ENCODE results near the gene C5.

C5 gene

DNA sequence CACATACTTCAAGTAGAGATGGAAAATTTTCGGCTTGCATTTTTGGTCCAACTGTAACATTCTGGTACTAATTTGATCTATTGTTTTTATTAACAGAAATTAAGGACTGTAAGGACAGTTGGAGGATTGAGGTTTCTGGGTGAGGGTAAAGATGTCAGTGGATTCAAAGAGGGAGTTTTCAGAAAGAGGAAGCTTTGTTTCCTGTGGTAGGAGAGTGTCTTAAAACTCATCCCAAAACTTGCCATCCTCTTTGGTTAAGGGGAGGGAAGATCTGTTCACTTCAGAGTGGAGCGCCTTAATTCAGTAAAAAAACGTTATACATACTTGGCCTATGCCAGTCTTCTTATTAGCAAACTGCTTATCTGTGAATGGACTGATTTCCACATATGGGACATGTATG, 38.5 kb upstream of the C5 start:
- H3K4me3 ChIP-seq (ENCODE audit: low read length, poor library complexity, severe bottlenecking) = no peak overlapping the region
- H3K9me3 ChIP-seq (ENCODE audit: insufficient read depth, low read depth, low read length) = no peaks in the 10 kb centered on the region
- no peak overlapping the region for H2AFZ ChIP-seq (ENCODE audit: low read length)
- no peaks in the 10 kb centered on the region for H3F3A ChIP-seq (ENCODE audit: low read depth)
- H3K36me3 ChIP-seq (ENCODE audit: insufficient read depth, low read length) = peaks cover 60% of the 10 kb centered on the region
- TF ChIP-seq, protein P1, sequence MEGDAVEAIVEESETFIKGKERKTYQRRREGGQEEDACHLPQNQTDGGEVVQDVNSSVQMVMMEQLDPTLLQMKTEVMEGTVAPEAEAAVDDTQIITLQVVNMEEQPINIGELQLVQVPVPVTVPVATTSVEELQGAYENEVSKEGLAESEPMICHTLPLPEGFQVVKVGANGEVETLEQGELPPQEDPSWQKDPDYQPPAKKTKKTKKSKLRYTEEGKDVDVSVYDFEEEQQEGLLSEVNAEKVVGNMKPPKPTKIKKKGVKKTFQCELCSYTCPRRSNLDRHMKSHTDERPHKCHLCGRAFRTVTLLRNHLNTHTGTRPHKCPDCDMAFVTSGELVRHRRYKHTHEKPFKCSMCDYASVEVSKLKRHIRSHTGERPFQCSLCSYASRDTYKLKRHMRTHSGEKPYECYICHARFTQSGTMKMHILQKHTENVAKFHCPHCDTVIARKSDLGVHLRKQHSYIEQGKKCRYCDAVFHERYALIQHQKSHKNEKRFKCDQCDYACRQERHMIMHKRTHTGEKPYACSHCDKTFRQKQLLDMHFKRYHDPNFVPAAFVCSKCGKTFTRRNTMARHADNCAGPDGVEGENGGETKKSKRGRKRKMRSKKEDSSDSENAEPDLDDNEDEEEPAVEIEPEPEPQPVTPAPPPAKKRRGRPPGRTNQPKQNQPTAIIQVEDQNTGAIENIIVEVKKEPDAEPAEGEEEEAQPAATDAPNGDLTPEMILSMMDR (conservative IDR thresholded peaks at IDR 0.05; ENCODE audit: low read length) = no peak
- no peak for TF ChIP-seq EZH2phosphoT487 (IDR thresholded peaks at IDR 0.05; ENCODE audit: borderline replicate concordance)
- H3K9me2 ChIP-seq (replicated peaks; ENCODE audit: low read depth, low read length) = no peaks in the 10 kb centered on the region
- H3K9ac ChIP-seq (ENCODE audit: low read depth, low read length, poor library complexity, severe bottlenecking) = no peak overlapping the region
- peaks cover 21% of the 10 kb centered on the region for H3K4me1 ChIP-seq (ENCODE audit: insufficient read depth, low read length, poor library complexity, severe bottlenecking)
- H3K27me3 ChIP-seq (ENCODE audit: insufficient read depth, low read length, poor library complexity, severe bottlenecking) = no peaks in the 10 kb centered on the region
- peaks cover 13% of the 10 kb centered on the region for H4K20me1 ChIP-seq (ENCODE audit: insufficient read depth, low read length, poor library complexity, severe bottlenecking)
- peaks cover 44% of the 10 kb centered on the region for H3K79me2 ChIP-seq (ENCODE audit: insufficient read depth, low read length)
- H3K4me2 ChIP-seq (ENCODE audit: low read depth, low read length, poor library complexity, severe bottlenecking) = no peak overlapping the region

DNA sequence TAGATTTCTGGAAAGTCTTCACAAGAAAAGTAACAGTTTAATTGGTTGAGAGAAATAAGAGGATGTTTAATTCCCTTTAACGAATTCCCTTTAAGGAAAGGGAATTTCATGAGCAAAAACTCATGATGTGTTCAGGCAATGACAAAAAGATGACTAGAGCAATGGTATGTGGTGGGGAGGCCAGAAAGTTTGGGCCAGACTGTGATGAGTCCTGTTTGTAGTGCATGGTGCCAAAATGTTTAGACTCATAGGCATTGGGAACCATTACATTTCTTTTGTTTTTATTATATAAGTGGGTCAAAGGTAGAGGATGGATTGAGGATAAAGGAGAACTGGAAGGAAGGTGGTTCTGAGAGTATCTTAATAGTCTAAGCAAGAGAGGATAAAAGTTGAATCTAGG, 35.6 kb upstream of the C5 start:
- Histone ChIP-seq H3K4me1 (ENCODE audit: insufficient read depth, low read length, poor library complexity, severe bottlenecking) (peaks cover 32% of the 10 kb centered on the region), H3K9ac (ENCODE audit: low read depth, low read length, poor library complexity, severe bottlenecking) (no peak overlapping the region), H3K9me3 (ENCODE audit: insufficient read depth, low read depth, low read length) (no peaks in the 10 kb centered on the region), H3K4me2 (ENCODE audit: low read depth, low read length, poor library complexity, severe bottlenecking) (no peak overlapping the region), H3K79me2 (ENCODE audit: insufficient read depth, low read length) (peaks cover 65% of the 10 kb centered on the region), H3F3A (ENCODE audit: low read depth) (no peaks in the 10 kb centered on the region), H3K9me2 (replicated peaks; ENCODE audit: low read depth, low read length) (no peaks in the 10 kb centered on the region), H2AFZ (ENCODE audit: low read length) (no peak overlapping the region), H3K4me3 (ENCODE audit: low read length, poor library complexity, severe bottlenecking) (no peak overlapping the region), H3K27me3 (ENCODE audit: insufficient read depth, low read length, poor library complexity, severe bottlenecking) (no peaks in the 10 kb centered on the region), H3K36me3 (ENCODE audit: insufficient read depth, low read length) (peaks cover 61% of the 10 kb centered on the region), H4K20me1 (ENCODE audit: insufficient read depth, low read length, poor library complexity, severe bottlenecking) (peaks cover 17% of the 10 kb centered on the region)
- TF ChIP-seq, protein P1 (conservative IDR thresholded peaks at IDR 0.05; ENCODE audit: low read length) = no peak

DNA sequence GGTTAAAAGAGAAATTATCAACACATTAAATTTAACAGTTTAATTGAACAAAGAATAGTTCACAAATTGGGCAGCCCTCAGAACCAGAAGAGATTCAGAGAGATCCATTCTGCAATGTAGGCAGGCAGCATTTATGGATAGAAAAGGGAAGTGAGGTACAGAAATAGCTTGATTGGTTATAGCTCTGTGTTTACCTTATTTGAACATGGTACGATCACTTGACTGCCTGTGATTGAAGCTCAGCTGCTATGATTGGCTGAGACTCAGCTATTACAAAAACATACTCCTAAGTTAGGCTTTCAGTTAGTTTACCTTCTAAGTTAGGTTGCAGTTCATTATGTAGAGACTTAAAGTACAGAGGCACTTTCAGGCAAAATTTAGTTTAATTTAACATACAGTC, 32.0 kb upstream of the C5 start:
- TF ChIP-seq EZH2phosphoT487 (IDR thresholded peaks at IDR 0.05; ENCODE audit: borderline replicate concordance) = no peak
- TF ChIP-seq, protein P1 (conservative IDR thresholded peaks at IDR 0.05; ENCODE audit: low read length) = no peak
- Histone ChIP-seq H3F3A (ENCODE audit: low read depth) (no peaks in the 10 kb centered on the region), H3K9ac (ENCODE audit: low read depth, low read length, poor library complexity, severe bottlenecking) (no peak overlapping the region), H3K4me1 (ENCODE audit: insufficient read depth, low read length, poor library complexity, severe bottlenecking) (peaks cover 43% of the 10 kb centered on the region), H4K20me1 (ENCODE audit: insufficient read depth, low read length, poor library complexity, severe bottlenecking) (peaks cover 23% of the 10 kb centered on the region), H3K9me2 (replicated peaks; ENCODE audit: low read depth, low read length) (no peaks in the 10 kb centered on the region), H3K9me3 (ENCODE audit: insufficient read depth, low read depth, low read length) (no peaks in the 10 kb centered on the region), H3K4me3 (ENCODE audit: low read length, poor library complexity, severe bottlenecking) (no peak overlapping the region), H3K79me2 (ENCODE audit: insufficient read depth, low read length) (peaks cover 85% of the 10 kb centered on the region), H2AFZ (ENCODE audit: low read length) (no peak overlapping the region), H3K4me2 (ENCODE audit: low read depth, low read length, poor library complexity, severe bottlenecking) (no peak overlapping the region), H3K27me3 (ENCODE audit: insufficient read depth, low read length, poor library complexity, severe bottlenecking) (no peaks in the 10 kb centered on the region), H3K36me3 (ENCODE audit: insufficient read depth, low read length) (peaks cover 42% of the 10 kb centered on the region)

Measured in Loucy (cell line).